ENCODE measurements around the gene INSIG2.
"Not testable (repeated sequence)": the region's sequence is repeated elsewhere in the genome, so short reads cannot be mapped to it uniquely, and the experiment has no call there.

The INSIG2 gene

GRCh38 chr2:118090387-118091139 is 2.3 kb downstream of the INSIG2 start:
- Histone ChIP-seq H3K27ac (ENCODE audit: low read length) (no peak overlapping the region), H3K9me3 (ENCODE audit: control insufficient read depth in 1 of 2, low read length in 2 of 2) (no peaks in the 10 kb centered on the region), H3K4me1 (ENCODE audit: control insufficient read depth in 1 of 2, insufficient read depth in 2 of 2, low read length in 2 of 2) (peaks cover 0 to 16% of the 10 kb centered on the region in 2 donors), H3K4me3 (ENCODE audit: low read depth in 1 of 2, low read length in 2 of 2) (no peak overlapping the region), H3K36me3 (ENCODE audit: control insufficient read depth in 1 of 2, insufficient read depth in 2 of 2, low read length in 2 of 2) (peaks cover 0 to 4% of the 10 kb centered on the region in 2 donors), H3K27me3 (ENCODE audit: low read depth, low read length) (no peaks in the 10 kb centered on the region)

GRCh38 chr2:118091140-118091478 is 2.8 kb downstream of the INSIG2 start:
- no peak overlapping the region for H3K27ac ChIP-seq (ENCODE audit: low read length)
- no peak overlapping the region for H3K4me3 ChIP-seq (ENCODE audit: low read depth in 1 of 2, low read length in 2 of 2)
- no peaks in the 10 kb centered on the region for H3K9me3 ChIP-seq (ENCODE audit: control insufficient read depth in 1 of 2, low read length in 2 of 2)
- peaks cover 0 to 16% of the 10 kb centered on the region in 2 donors for H3K4me1 ChIP-seq (ENCODE audit: control insufficient read depth in 1 of 2, insufficient read depth in 2 of 2, low read length in 2 of 2)
- peaks cover 0 to 4% of the 10 kb centered on the region in 2 donors for H3K36me3 ChIP-seq (ENCODE audit: control insufficient read depth in 1 of 2, insufficient read depth in 2 of 2, low read length in 2 of 2)
- no peaks in the 10 kb centered on the region for H3K27me3 ChIP-seq (ENCODE audit: low read depth, low read length)

- Histone ChIP-seq H3K4me1 (ENCODE audit: control insufficient read depth in 1 of 2, insufficient read depth in 2 of 2, low read length in 2 of 2) (peaks cover 0 to 16% of the 10 kb centered on the region in 2 donors), H3K27ac (ENCODE audit: low read length) (no peak overlapping the region), H3K36me3 (ENCODE audit: control insufficient read depth in 1 of 2, insufficient read depth in 2 of 2, low read length in 2 of 2) (peaks cover 0 to 4% of the 10 kb centered on the region in 2 donors)
These were observed 3.4 kb downstream of the INSIG2 start for GRCh38 chr2:118091631-118092030.

GRCh38 chr2:118094102-118094501 is 5.8 kb downstream of the INSIG2 start:
- H3K4me3 ChIP-seq (ENCODE audit: low read depth in 1 of 2, low read length in 2 of 2); H3K27ac ChIP-seq (ENCODE audit: low read length); H3K9me3 ChIP-seq (ENCODE audit: control insufficient read depth in 1 of 2, low read length in 2 of 2); H3K27me3 ChIP-seq (ENCODE audit: low read depth, low read length): not testable (repeated sequence)
- Histone ChIP-seq H3K36me3 (ENCODE audit: control insufficient read depth in 1 of 2, insufficient read depth in 2 of 2, low read length in 2 of 2) (peaks cover 4 to 11% of the 10 kb centered on the region in 2 donors), H3K4me1 (ENCODE audit: control insufficient read depth in 1 of 2, insufficient read depth in 2 of 2, low read length in 2 of 2) (peaks cover 0 to 13% of the 10 kb centered on the region in 2 donors)

More at GRCh38 chr2:118091631-118092030, 3.4 kb downstream of the INSIG2 start:
- Histone ChIP-seq H3K27me3 (ENCODE audit: low read depth, low read length) (no peaks in the 10 kb centered on the region), H3K9me3 (ENCODE audit: control insufficient read depth in 1 of 2, low read length in 2 of 2) (no peaks in the 10 kb centered on the region), H3K4me3 (ENCODE audit: low read depth in 1 of 2, low read length in 2 of 2) (no peak overlapping the region)

- no peaks in the 10 kb centered on the region for H3K27me3 ChIP-seq (ENCODE audit: low read depth, low read length)
- H3K36me3 ChIP-seq (ENCODE audit: control insufficient read depth in 1 of 2, insufficient read depth in 2 of 2, low read length in 2 of 2): peaks cover 4 to 10% of the 10 kb centered on the region in 2 donors
- H3K4me3 ChIP-seq (ENCODE audit: low read depth in 1 of 2, low read length in 2 of 2): no peak overlapping the region
- H3K4me1 ChIP-seq (ENCODE audit: control insufficient read depth in 1 of 2, insufficient read depth in 2 of 2, low read length in 2 of 2): peaks cover 0 to 10% of the 10 kb centered on the region in 2 donors
- H3K27ac ChIP-seq (ENCODE audit: low read length): no peak overlapping the region
- H3K9me3 ChIP-seq (ENCODE audit: control insufficient read depth in 1 of 2, low read length in 2 of 2): no peaks in the 10 kb centered on the region
These were observed 6.2 kb downstream of the INSIG2 start for GRCh38 chr2:118094503-118094902.

GRCh38 chr2:118095610-118096009 is 7.3 kb downstream of the INSIG2 start:
- Histone ChIP-seq H3K4me1 (ENCODE audit: control insufficient read depth in 1 of 2, insufficient read depth in 2 of 2, low read length in 2 of 2) (peaks cover 0 to under 1% of the 10 kb centered on the region in 2 donors), H3K4me3 (ENCODE audit: low read depth in 1 of 2, low read length in 2 of 2) (no peak overlapping the region), H3K27me3 (ENCODE audit: low read depth, low read length) (no peaks in the 10 kb centered on the region), H3K27ac (ENCODE audit: low read length) (no peak overlapping the region), H3K36me3 (ENCODE audit: control insufficient read depth in 1 of 2, insufficient read depth in 2 of 2, low read length in 2 of 2) (peaks cover 4 to 10% of the 10 kb centered on the region in 2 donors), H3K9me3 (ENCODE audit: control insufficient read depth in 1 of 2, low read length in 2 of 2) (no peaks in the 10 kb centered on the region)

GRCh38 chr2:118097657-118098056 is 9.4 kb downstream of the INSIG2 start:
- Histone ChIP-seq H3K36me3 (ENCODE audit: control insufficient read depth in 1 of 2, insufficient read depth in 2 of 2, low read length in 2 of 2) (peaks cover 4 to 10% of the 10 kb centered on the region in 2 donors), H3K4me1 (ENCODE audit: control insufficient read depth in 1 of 2, insufficient read depth in 2 of 2, low read length in 2 of 2) (no peaks in the 10 kb centered on the region), H3K27ac (ENCODE audit: low read length) (no peak overlapping the region), H3K4me3 (ENCODE audit: low read depth in 1 of 2, low read length in 2 of 2) (no peak overlapping the region), H3K27me3 (ENCODE audit: low read depth, low read length) (no peaks in the 10 kb centered on the region), H3K9me3 (ENCODE audit: control insufficient read depth in 1 of 2, low read length in 2 of 2) (no peaks in the 10 kb centered on the region)

- Histone ChIP-seq H3K4me3 (ENCODE audit: low read depth in 1 of 2, low read length in 2 of 2) (no peak overlapping the region), H3K27me3 (ENCODE audit: low read depth, low read length) (no peaks in the 10 kb centered on the region), H3K9me3 (ENCODE audit: control insufficient read depth in 1 of 2, low read length in 2 of 2) (no peaks in the 10 kb centered on the region), H3K4me1 (ENCODE audit: control insufficient read depth in 1 of 2, insufficient read depth in 2 of 2, low read length in 2 of 2) (no peaks in the 10 kb centered on the region), H3K27ac (ENCODE audit: low read length) (no peak overlapping the region), H3K36me3 (ENCODE audit: control insufficient read depth in 1 of 2, insufficient read depth in 2 of 2, low read length in 2 of 2) (peaks cover 4 to 10% of the 10 kb centered on the region in 2 donors)
These were observed 10.2 kb downstream of the INSIG2 start for GRCh38 chr2:118098307-118099030.

GRCh38 chr2:118102433-118103082 is 14.3 kb downstream of the INSIG2 start:
- Histone ChIP-seq H3K27me3 (ENCODE audit: low read depth, low read length) (no peaks in the 10 kb centered on the region), H3K4me1 (ENCODE audit: control insufficient read depth in 1 of 2, insufficient read depth in 2 of 2, low read length in 2 of 2) (no peaks in the 10 kb centered on the region), H3K9me3 (ENCODE audit: control insufficient read depth in 1 of 2, low read length in 2 of 2) (no peaks in the 10 kb centered on the region), H3K27ac (ENCODE audit: low read length) (no peak overlapping the region), H3K36me3 (ENCODE audit: control insufficient read depth in 1 of 2, insufficient read depth in 2 of 2, low read length in 2 of 2) (peaks cover 8 to 35% of the 10 kb centered on the region in 2 donors), H3K4me3 (ENCODE audit: low read depth in 1 of 2, low read length in 2 of 2) (no peak overlapping the region)

- Histone ChIP-seq H3K4me1 (ENCODE audit: control insufficient read depth in 1 of 2, insufficient read depth in 2 of 2, low read length in 2 of 2) (no peaks in the 10 kb centered on the region), H3K36me3 (ENCODE audit: control insufficient read depth in 1 of 2, insufficient read depth in 2 of 2, low read length in 2 of 2) (peaks cover 8 to 35% of the 10 kb centered on the region in 2 donors), H3K27me3 (ENCODE audit: low read depth, low read length) (no peaks in the 10 kb centered on the region), H3K4me3 (ENCODE audit: low read depth in 1 of 2, low read length in 2 of 2) (no peak overlapping the region), H3K9me3 (ENCODE audit: control insufficient read depth in 1 of 2, low read length in 2 of 2) (no peaks in the 10 kb centered on the region), H3K27ac (ENCODE audit: low read length) (no peak overlapping the region)
These were observed 16.0 kb downstream of the INSIG2 start for GRCh38 chr2:118103951-118104940.
